Stimulated activated CD8-positive, alpha-beta memory T cell treated with anti-CD3 and anti-CD28 coated beads, Interleukin-2, amount 100 ng/mL, for 1 hour (primary cell): ENCODE results near the gene PSMB9.
"Not testable (repeated sequence)": the region's sequence is repeated elsewhere in the genome, so short reads cannot be mapped to it uniquely, and the experiment has no call there.

Experiments used
- DNase-seq, 2 donors: peaks; one replicate each; pipeline ENCODE4 v3.0.0-alpha.2; 2020; ENCODE audit warnings: low read depth in 2 of 2

The PSMB9 gene

GRCh38 chr6:32853541-32854375 is at the start of gene PSMB9, which contains the start of gene TAP1:
PSMB9 (plus strand) TSS chr6:32854192; CDS start chr6:32854230, 38 bp downstream.
TAP1 (minus strand) TSS chr6:32853704; CDS start chr6:32853636, 68 bp downstream.
- DNase-seq = peak; percentile 84 to 91

GRCh38 chr6:32805404-32805803 is 48.6 kb upstream of the PSMB9 start:
- DNase-seq = not testable (repeated sequence)

GRCh38 chr6:32807020-32807580 is 46.9 kb upstream of the PSMB9 start:
- no peak for DNase-seq

DNA sequence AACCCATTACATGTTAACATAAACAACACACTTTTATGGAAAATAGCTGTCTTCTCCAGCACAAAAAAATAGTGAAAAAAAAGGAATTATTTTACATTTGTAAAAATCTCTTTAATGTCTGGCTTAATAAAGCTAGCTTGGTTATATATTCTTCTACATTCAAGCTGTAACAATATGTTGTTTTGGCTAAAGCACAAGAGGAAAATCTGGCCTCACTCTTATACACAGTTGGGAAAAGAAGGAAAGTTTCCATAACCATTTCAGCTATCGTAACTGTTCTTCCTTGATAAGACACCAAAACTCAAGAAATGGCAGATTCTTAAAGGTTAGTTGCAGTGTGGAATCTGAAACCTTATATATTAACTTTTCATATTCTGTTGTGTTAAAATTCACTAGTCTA is 44.8 kb upstream of the PSMB9 start:
- no peak for DNase-seq

- DNase-seq = no peak
These were observed 39.8 kb upstream of the PSMB9 start for GRCh38 chr6:32814145-32814544.

- DNase-seq = no peak
These were observed 38.9 kb upstream of the PSMB9 start for GRCh38 chr6:32815115-32815514.

GRCh38 chr6:32815996-32816395 is 38.0 kb upstream of the PSMB9 start:
- DNase-seq = no peak

DNA sequence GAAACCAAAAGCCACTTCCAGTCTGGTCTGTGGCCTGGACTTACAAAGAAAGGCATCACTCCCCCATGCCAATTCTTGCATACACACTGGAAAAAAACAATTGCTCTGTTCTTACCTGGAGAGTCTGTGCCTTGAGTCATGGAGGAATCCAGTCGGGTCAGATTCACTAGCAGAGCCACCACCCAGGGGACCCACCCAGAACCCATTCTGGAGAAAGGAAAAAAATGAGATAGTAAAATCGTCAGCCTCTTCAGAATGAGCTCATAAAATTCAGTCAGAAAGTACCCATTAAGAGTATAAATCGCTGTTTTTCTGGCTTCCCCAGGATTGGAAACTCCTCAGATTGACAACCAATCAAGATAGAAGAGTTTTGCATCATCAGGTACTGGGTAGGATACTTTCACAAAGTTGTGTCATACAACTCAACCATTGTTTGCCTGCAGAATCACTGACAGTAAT is 37.2 kb upstream of the PSMB9 start, which contains the start of gene HLA-DOB:
TSS of gene HLA-DOB (minus strand) at position 257 of the 459 bp plus-strand sequence. CDS start at position 206, 51 bp downstream.
- DNase-seq = no peak

DNA sequence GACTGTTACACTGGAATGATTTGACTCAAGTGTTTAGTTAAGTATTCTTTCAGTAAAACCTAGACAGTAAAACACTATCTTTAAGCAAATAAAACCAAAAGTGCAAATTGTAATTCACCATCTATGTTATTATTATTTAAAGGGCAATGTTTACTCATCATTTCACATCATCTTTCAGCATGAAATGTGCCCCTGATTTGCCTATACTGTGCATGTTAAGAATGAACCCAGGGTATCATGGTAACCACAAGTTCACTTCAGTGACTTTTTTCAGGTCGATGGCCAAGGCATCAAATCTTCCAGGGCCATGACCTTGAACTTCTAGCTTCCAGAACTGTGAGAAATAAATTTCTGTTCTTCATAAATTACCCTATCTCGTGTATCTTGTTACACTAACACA is 35.1 kb upstream of the PSMB9 start:
- no peak for DNase-seq

DNA sequence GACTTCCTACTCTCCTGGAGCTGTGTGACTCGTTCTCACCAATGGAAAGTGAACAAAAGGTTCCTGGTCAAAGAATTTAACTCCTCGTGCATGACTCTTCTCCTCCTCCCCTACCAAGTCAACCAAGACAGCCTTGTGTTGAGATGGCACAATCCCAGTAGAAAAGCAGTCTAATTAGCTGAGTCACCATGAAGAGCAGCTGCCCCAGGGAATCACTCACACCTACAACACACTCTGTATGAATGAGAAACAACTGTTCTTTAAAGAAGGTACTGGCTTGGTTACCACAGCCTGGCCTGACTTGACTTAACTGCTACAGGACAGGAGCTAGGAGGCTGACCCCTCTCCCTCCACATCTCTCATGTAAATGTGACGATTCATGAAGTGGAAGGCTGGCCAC is 34.3 kb upstream of the PSMB9 start:
- DNase-seq = no peak

- no peak for DNase-seq
These were observed 28.0 kb upstream of the PSMB9 start for GRCh38 chr6:32825966-32826365.

DNA sequence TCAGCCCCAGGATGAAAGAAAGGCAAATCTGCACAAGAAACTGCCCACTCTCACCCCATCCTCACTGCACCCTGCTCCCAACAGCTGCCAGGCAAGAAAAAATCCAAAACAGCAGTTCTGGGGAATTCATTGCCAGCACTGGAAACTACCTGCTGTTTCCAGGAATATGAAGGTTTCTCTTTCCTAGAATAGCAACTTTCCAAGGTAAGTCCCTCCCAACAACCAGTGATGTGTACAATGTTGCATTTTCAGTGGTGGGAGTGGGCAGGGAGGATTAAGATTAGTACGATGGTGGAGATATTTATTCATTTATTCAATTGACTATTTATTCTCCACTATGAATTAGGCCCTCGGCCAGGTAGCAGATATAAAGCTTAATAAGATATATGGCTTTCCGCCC is 27.0 kb upstream of the PSMB9 start:
- no peak for DNase-seq

- DNase-seq = no peak
These were observed 24.5 kb upstream of the PSMB9 start for GRCh38 chr6:32829495-32829894.

DNA sequence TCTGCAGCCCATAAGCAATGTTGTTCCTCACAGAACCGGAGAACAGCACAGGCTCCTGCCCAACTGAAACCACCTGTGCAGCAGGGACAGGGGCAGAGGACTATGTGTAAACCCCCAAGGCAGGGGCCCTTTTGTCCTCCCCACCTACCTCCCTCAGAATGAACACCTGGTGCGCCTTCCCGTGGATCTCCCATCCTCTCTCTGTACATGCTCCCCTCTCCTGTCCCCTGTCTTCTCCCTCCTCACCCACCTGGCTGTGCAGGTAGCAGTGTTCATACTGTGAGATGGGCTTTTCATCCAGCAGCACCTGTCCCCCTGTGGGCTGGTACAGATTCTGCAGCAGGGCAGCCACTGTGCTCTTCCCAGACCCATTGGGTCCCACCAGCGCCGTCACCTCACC is 24.0 kb upstream of the PSMB9 start:
- DNase-seq = no peak

GRCh38 chr6:32830936-32831335 is 23.1 kb upstream of the PSMB9 start:
- no peak for DNase-seq

DNA sequence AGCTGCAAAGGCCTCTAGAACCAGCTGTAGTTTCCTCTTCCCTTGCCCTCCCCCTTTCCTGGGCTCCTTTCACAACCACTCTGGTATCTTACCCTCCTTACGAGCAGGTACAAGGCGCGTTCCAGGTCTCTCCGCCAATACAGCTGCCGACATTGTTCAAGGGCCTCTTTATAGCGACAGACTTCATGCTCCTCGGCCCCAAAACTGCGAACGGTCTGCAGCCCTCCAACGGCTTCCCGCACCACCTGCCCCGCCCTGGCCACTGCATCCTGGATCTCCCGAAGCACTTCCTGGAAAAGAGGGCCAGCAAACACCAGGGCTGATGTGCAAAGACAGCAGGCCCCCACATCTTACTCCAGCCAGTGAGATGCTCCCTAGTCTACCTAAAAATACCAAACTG is 21.5 kb upstream of the PSMB9 start:
- DNase-seq = no peak

- DNase-seq = no peak
These were observed 20.3 kb upstream of the PSMB9 start for GRCh38 chr6:32833664-32834063.

GRCh38 chr6:32835167-32835893 is 18.7 kb upstream of the PSMB9 start:
- DNase-seq = no peak

DNA sequence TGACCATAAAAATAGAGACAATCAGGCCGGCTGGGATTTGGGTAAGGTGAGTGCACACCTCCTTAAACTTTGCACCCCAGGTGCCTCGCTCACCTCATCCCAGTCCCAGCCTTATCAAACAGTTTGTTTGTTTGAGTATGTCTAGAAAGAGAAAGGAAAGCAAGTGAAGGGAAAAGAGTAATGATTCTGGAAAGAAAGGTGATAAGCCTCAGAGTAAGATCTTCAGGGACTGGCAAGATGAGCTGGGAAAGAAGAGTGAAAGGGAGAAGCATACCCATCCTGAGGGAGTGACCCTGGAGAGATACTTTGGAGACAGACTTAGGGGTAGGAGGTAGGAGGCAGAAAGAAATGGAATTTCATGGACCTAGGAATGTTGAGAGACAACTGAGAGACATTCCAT is 17.1 kb upstream of the PSMB9 start:
- DNase-seq = no peak

DNA sequence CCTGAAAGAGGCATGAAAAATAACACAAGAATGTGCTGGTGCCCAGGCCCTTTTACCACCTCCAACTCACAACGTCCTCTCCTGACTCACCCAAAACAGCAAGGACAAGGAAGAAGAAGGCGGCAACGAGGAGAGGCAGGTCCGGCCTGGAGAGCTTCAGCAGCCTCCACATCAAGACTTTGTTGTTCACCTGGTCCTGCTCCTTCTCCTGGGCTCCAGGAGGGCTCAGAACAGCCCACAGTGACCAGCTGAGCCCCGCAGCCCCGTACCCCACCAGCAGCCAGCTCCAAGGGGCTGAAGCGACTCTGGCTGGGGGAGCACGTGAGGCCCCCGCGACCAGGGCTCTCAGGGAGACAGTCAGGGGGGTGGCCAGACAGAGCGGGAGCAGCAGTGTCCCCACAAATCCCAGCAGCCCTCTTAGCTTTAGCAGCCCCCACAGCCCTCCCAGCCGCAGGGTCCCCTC is 16.3 kb upstream of the PSMB9 start:
- DNase-seq = no peak

GRCh38 chr6:32838114-32838958 is 15.7 kb upstream of the PSMB9 start, which contains the start of gene TAP2:
TAP2 (minus strand) TSS chr6:32838739; CDS start chr6:32838233, 506 bp downstream.
- DNase-seq = peak; percentile 97 to 98
